Measurements from ENCODE around the gene KBTBD8.

KBTBD8 gene

GRCh38 chr3:67005974-67006373, 7.9 kb downstream of the KBTBD8 start:
- TF ChIP-seq ISL1 (CRISPR knock-in tag; IDR thresholded peaks at IDR 0.05) = no peak
- TF ChIP-seq, protein P1, sequence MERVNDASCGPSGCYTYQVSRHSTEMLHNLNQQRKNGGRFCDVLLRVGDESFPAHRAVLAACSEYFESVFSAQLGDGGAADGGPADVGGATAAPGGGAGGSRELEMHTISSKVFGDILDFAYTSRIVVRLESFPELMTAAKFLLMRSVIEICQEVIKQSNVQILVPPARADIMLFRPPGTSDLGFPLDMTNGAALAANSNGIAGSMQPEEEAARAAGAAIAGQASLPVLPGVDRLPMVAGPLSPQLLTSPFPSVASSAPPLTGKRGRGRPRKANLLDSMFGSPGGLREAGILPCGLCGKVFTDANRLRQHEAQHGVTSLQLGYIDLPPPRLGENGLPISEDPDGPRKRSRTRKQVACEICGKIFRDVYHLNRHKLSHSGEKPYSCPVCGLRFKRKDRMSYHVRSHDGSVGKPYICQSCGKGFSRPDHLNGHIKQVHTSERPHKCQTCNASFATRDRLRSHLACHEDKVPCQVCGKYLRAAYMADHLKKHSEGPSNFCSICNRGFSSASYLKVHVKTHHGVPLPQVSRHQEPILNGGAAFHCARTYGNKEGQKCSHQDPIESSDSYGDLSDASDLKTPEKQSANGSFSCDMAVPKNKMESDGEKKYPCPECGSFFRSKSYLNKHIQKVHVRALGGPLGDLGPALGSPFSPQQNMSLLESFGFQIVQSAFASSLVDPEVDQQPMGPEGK (CRISPR knock-in tag; IDR thresholded peaks at IDR 0.05; ENCODE audit: borderline replicate concordance) = no peak
- no peak for TF ChIP-seq TSHZ2 (CRISPR knock-in tag; IDR thresholded peaks at IDR 0.05)
- no peak for TF ChIP-seq CSDC2 (CRISPR knock-in tag; IDR thresholded peaks at IDR 0.05)
- TF ChIP-seq ZFP3 (CRISPR knock-in tag; IDR thresholded peaks at IDR 0.05) = no peak
- no peak for TF ChIP-seq GLIS3 (CRISPR knock-in tag; IDR thresholded peaks at IDR 0.05)
- TF ChIP-seq TOX (CRISPR knock-in tag; IDR thresholded peaks at IDR 0.05; ENCODE audit: borderline replicate concordance) = no peak
- no peak for TF ChIP-seq ARNTL (CRISPR knock-in tag; IDR thresholded peaks at IDR 0.05; ENCODE audit: borderline replicate concordance, low read depth)
- no peak for TF ChIP-seq BACH2 (CRISPR knock-in tag; IDR thresholded peaks at IDR 0.05; ENCODE audit: borderline replicate concordance)
- no peak for TF ChIP-seq ESRRG (CRISPR knock-in tag; IDR thresholded peaks at IDR 0.05)
- no peak for TF ChIP-seq SNAI2 (CRISPR knock-in tag; IDR thresholded peaks at IDR 0.05)
- no peak for ATAC-seq

DNA sequence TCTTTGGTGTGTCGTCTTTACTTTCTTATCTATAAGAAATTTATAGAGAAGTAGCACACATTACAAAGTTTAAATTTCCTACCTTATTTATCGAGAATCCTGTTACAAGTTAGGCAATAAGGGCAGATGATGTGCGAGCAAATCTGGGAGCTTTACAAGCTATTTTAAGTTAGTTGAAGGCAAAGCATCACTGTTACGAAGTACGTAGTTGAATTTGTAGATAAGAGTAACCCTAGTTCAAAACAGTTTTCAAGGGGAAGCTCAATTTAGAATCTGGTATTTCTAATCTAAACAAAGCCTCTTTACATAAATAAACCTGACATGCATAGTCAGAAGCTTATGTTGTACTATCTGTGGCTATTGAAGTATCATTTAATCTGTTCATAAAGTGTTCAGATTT, 8.4 kb downstream of the KBTBD8 start:
- ATAC-seq = no peak
- TF ChIP-seq ZNF565 (CRISPR knock-in tag; conservative IDR thresholded peaks at IDR 0.05; ENCODE audit: low read depth) (no peak), CSRNP3 (CRISPR knock-in tag; IDR thresholded peaks at IDR 0.05) (no peak), ZNF70 (CRISPR knock-in tag; IDR thresholded peaks at IDR 0.05) (no peak), GLIS3 (CRISPR knock-in tag; IDR thresholded peaks at IDR 0.05) (no peak), ZFP30 (CRISPR knock-in tag; IDR thresholded peaks at IDR 0.05) (no peak), PPARA (CRISPR knock-in tag; IDR thresholded peaks at IDR 0.05; ENCODE audit: borderline replicate concordance) (no peak), TSHZ2 (CRISPR knock-in tag; IDR thresholded peaks at IDR 0.05) (no peak), ZC3H10 (CRISPR knock-in tag; IDR thresholded peaks at IDR 0.05) (no peak), SNAI2 (CRISPR knock-in tag; IDR thresholded peaks at IDR 0.05) (no peak), TOX (CRISPR knock-in tag; IDR thresholded peaks at IDR 0.05; ENCODE audit: borderline replicate concordance) (no peak), ARNTL (CRISPR knock-in tag; IDR thresholded peaks at IDR 0.05; ENCODE audit: borderline replicate concordance, low read depth) (no peak), RARB (CRISPR knock-in tag; IDR thresholded peaks at IDR 0.05) (no peak), ZFP3 (CRISPR knock-in tag; IDR thresholded peaks at IDR 0.05) (no peak)
- TF ChIP-seq, protein P2, sequence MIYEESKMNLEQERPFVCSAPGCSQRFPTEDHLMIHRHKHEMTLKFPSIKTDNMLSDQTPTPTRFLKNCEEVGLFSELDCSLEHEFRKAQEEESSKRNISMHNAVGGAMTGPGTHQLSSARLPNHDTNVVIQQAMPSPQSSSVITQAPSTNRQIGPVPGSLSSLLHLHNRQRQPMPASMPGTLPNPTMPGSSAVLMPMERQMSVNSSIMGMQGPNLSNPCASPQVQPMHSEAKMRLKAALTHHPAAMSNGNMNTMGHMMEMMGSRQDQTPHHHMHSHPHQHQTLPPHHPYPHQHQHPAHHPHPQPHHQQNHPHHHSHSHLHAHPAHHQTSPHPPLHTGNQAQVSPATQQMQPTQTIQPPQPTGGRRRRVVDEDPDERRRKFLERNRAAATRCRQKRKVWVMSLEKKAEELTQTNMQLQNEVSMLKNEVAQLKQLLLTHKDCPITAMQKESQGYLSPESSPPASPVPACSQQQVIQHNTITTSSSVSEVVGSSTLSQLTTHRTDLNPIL (CRISPR knock-in tag; IDR thresholded peaks at IDR 0.05; ENCODE audit: low read depth) = no peak
- TF ChIP-seq, protein P1 (CRISPR knock-in tag; IDR thresholded peaks at IDR 0.05; ENCODE audit: borderline replicate concordance) = no peak

Measured in SK-N-SH treated with all-trans-retinoic acid at 6 μM for 48 hours (cell line).